AG08395 (cell line): Measurements from ENCODE around the gene SSU72.

Experiments used
- DNase-seq: peaks from one replicate; pipeline ENCODE4 v3.0.0; 2012; ENCODE audit warnings: mixed read lengths, low spot score

SSU72 gene

GRCh38 chr1:1540818-1541628, 33.6 kb downstream of the SSU72 start:
- no peak for DNase-seq

- peak; percentile 89 for DNase-seq
Observed at GRCh38 chr1:1540090-1540817, 34.4 kb downstream of the SSU72 start, which contains the start of gene TMEM240. Gene TMEM240 (minus strand): TSS chr1:1540624. CDS start chr1:1540346, 278 bp downstream.

DNA sequence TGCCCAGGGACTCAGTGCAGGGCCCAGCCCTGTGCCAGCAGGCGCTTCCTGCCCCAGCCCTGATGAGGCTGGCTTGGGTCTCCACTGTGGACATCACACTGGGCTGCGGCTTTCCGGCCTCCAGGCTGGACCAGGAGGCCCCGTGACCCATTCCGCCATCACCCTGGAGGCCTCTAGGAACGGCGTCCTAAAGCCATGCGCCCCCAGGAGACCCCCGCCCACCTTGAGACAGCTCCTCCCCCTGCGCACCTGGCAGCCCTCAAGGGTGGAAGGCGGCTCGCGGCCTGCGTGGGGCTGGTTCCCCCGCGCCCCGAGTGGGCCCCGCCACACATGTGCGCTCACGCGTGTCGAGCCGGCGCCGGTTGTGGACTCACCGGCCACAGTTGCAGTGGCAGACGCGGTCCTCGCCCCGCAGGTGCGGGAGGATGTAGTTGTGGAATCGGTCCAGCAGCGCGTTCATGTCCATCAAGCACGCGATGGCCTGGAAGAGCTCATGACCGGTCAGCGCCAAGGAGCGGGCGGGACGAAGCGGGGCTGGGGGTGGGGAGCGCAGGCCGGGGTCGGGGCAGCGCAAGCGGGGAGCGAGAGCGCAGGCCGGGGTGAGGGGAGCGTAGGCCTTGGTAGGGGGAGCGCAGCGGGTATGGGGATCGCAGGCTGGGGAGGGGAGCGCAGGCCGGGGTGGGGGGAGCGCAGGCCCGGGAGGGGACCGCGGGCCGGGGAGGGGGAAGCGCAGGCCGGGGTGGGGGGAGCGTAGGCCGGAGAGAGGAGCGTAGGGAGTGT, 35.2 kb downstream of the SSU72 start:
- DNase-seq: peak; percentile 47

DNA sequence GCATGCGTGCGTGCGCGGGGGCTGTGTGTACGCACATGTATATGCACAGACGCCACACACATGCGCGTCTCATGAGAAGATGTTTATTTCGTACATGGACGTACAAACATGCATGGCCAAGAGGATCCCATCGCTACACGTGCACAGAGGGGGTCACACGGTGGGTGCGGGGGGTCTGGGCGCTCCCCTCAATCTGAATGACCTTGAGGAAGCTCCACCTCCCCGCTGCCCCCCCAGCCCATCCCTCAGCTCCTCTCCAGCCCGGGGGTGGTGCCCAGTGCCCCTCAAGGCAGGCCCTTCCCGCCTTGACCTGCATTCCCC, 35.7 kb downstream of the SSU72 start:
- no peak for DNase-seq

DNA sequence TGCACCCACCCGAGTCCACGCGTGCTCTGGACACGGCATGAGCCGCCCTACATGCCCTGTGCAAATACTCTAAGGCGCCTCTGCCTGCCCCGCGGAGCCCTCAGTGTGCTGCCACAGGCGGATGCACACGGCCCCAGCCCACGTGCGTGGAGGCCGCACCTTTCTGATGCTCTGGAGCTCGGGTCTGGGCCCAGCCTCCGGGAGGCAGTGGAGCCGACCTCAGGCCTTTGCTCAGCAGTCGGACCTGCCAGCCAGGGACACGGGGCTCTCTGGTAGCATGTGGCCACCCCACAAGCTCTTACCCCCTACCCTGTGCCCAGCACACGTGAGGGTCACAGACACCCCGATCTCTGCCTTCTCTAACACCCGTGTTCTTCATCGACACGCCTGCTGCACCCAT, 36.3 kb downstream of the SSU72 start:
- DNase-seq: no peak

- no peak for DNase-seq
Observed at GRCh38 chr1:1537626-1538250, 36.9 kb downstream of the SSU72 start.

DNA sequence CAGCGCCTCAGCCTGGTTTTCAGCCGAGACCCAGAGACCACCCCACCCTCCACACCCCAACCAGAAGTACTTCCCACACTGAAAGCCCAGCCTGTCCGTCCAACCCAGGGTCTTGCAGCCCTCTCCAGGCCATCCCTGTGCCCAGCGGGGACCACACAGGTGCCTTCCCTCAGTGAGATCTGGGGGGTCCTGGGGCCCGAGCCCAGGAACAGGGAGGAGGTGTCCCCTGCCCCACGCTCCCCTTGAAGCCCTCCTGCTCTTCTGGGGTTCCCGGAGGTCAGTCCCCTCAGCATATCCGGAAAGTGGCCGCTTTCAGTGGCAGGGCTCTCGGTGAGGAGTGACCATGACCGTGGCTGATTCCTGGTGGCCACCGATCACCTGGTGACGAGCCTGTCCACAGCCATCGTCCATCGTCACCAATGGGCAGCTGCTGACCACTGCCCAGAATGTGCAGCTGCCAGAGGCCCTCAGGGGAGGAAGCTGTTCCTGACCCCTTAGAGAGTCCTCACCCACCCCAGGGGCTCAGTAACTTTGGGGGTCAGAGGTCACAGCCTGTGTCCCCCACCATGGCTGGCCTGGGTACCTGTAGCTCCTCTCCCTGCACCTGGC, 37.6 kb downstream of the SSU72 start:
- peak; percentile 1 for DNase-seq

- peak; percentile 1 for DNase-seq
Observed at GRCh38 chr1:1536019-1536937, 38.4 kb downstream of the SSU72 start.

DNA sequence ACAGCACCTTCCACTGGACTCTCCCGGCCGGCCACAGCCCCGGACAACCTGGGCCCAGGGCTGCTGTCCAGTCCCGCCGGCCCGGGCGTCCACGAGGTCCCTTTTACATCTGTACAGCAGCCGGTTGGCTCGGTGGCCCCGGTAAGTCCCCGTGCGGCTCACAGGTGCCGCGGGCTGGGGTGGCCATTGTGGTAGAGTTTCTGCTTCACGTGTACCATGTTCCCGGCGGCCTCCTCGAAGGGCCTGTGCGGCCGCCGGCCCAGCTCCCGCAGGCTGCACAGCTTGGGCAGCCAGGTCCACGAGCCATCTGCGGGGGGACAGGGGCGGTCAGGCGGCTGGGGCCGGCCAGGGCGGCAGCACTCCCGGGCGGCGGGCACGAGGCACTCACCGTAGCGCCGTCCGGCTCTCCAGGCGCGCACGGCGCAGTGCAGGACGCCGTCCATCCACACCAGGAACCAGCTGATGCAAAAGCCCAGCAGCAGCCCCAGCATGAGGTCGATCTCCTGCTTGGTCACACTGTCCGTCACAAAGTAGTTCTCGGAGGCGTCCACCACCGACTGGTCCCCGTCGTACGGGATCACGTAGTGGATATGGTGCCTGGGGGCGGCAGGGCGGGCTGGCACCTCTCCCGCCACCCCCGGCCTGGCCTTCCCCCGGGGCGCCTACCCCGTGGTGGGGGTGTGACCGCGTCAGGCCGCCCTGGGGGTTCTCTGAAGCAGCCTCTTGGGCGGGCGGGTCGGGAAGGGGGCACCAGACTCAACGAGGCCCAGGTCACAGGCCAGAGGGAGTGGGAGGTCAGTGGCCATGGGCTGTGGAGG, 39.3 kb downstream of the SSU72 start:
- peak; percentile 1 for DNase-seq

GRCh38 chr1:1534401-1535154, 40.1 kb downstream of the SSU72 start:
- DNase-seq: peak; percentile 0

- peak; percentile 1 for DNase-seq
Observed at GRCh38 chr1:1533894-1534291, 40.8 kb downstream of the SSU72 start.

GRCh38 chr1:1533176-1533893, 41.3 kb downstream of the SSU72 start:
- peak; percentile 1 for DNase-seq

DNA sequence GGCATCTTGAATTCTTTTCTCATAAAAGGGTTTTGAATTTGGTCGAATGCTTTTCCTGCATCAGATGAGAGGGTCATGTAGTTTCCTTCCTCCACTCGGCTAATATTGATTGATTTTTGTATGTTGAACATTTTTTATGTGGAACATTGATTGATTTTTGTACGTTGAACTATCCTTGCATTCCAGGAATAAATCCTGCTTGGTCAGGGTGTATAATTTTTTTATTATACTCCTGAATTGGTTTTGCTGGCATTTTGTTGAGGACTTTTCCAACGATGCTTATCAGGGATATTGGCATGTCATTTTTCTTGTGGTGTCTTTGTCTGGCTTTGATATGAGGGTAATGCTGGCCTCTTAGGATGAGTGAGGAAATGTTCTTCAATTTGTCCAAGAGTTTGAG, 42.7 kb downstream of the SSU72 start:
- DNase-seq: peak; percentile 0

- peak; percentile 1 for DNase-seq
Observed at GRCh38 chr1:1529936-1530335, 44.7 kb downstream of the SSU72 start.

DNA sequence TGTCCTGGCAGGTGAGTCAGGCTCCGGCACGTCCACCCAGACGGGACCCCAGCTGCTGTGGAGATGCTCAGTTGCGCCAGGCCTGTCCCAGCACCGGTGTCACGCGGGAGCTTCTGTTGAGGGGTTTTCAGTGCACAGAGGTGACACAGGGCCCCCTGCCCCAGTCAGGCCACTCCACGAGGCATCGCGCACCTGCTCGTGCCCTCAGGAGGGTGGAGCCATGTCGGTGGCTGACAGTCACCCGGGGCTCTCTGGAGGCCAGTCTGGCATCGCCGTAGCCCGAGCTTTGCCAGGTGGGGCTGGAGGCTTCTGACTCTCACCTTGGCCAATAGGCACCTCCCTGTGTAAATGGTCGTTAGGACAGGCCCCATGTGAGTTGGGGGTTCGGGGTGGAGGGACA, 45.3 kb downstream of the SSU72 start:
- DNase-seq: peak; percentile 0

- DNase-seq: peak; percentile 1
Observed at GRCh38 chr1:1528301-1529267, 46.1 kb downstream of the SSU72 start.
